ENCODE results near the gene SP9. TPM values are rescaled to one million over a fixed set of nuclear protein-coding genes. Genes with fewer than 3 reads are reported as not detected.

SP9 gene
- total and polyA plus RNA-seq, 9 of the 15 experiments (the other 6 are each of a cell fraction or from before 2014, with no cell fraction given): 0.04 to 0.23 (median 0.11) TPM; not detected in 3

DNA sequence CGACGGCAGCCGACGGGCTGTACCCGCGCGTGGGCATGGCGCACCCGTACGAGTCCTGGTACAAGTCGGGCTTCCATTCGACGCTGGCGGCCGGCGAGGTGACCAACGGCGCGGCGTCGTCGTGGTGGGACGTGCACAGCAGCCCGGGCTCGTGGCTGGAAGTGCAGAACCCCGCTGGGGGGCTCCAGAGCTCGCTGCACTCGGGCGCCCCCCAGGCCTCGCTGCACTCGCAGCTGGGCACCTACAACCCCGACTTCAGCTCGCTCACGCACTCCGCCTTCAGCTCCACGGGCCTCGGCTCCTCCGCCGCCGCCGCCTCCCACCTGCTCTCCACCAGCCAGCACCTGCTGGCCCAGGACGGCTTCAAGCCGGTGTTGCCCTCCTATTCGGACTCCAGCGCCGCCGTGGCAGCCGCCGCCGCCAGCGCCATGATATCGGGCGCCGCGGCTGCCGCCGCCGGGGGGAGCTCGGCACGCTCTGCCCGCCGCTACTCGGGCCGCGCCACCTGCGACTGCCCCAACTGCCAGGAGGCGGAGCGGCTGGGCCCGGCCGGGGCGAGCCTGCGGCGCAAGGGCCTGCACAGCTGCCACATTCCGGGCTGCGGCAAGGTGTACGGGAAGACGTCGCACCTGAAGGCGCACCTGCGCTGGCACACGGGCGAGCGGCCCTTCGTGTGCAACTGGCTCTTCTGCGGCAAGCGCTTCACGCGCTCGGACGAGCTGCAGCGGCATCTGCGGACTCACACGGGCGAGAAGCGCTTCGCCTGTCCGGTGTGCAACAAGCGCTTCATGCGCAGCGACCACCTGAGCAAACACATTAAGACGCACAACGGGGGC lies 2.0 kb downstream of the SP9 start (continued):
- no peak for TF ChIP-seq ZZZ3 (IDR thresholded peaks at IDR 0.05)
- TF ChIP-seq, protein P1, sequence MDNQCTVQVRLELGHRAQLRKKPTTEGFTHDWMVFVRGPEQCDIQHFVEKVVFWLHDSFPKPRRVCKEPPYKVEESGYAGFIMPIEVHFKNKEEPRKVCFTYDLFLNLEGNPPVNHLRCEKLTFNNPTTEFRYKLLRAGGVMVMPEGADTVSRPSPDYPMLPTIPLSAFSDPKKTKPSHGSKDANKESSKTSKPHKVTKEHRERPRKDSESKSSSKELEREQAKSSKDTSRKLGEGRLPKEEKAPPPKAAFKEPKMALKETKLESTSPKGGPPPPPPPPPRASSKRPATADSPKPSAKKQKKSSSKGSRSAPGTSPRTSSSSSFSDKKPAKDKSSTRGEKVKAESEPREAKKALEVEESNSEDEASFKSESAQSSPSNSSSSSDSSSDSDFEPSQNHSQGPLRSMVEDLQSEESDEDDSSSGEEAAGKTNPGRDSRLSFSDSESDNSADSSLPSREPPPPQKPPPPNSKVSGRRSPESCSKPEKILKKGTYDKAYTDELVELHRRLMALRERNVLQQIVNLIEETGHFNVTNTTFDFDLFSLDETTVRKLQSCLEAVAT (IDR thresholded peaks at IDR 0.05): no peak
- TF ChIP-seq HDAC3 (IDR thresholded peaks at IDR 0.05; ENCODE audit: borderline replicate concordance, partially characterized antibody): no peak
- TF ChIP-seq, protein P2, sequence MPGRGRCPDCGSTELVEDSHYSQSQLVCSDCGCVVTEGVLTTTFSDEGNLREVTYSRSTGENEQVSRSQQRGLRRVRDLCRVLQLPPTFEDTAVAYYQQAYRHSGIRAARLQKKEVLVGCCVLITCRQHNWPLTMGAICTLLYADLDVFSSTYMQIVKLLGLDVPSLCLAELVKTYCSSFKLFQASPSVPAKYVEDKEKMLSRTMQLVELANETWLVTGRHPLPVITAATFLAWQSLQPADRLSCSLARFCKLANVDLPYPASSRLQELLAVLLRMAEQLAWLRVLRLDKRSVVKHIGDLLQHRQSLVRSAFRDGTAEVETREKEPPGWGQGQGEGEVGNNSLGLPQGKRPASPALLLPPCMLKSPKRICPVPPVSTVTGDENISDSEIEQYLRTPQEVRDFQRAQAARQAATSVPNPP (IDR thresholded peaks at IDR 0.05; ENCODE audit: borderline replicate concordance, insufficient read depth, insufficient read length): no peak
- no peak for TF ChIP-seq ZNF384 (IDR thresholded peaks at IDR 0.05; ENCODE audit: low read depth, low read length)
- TF ChIP-seq RFX1 (IDR thresholded peaks at IDR 0.05): no peak
- TF ChIP-seq, protein P3, sequence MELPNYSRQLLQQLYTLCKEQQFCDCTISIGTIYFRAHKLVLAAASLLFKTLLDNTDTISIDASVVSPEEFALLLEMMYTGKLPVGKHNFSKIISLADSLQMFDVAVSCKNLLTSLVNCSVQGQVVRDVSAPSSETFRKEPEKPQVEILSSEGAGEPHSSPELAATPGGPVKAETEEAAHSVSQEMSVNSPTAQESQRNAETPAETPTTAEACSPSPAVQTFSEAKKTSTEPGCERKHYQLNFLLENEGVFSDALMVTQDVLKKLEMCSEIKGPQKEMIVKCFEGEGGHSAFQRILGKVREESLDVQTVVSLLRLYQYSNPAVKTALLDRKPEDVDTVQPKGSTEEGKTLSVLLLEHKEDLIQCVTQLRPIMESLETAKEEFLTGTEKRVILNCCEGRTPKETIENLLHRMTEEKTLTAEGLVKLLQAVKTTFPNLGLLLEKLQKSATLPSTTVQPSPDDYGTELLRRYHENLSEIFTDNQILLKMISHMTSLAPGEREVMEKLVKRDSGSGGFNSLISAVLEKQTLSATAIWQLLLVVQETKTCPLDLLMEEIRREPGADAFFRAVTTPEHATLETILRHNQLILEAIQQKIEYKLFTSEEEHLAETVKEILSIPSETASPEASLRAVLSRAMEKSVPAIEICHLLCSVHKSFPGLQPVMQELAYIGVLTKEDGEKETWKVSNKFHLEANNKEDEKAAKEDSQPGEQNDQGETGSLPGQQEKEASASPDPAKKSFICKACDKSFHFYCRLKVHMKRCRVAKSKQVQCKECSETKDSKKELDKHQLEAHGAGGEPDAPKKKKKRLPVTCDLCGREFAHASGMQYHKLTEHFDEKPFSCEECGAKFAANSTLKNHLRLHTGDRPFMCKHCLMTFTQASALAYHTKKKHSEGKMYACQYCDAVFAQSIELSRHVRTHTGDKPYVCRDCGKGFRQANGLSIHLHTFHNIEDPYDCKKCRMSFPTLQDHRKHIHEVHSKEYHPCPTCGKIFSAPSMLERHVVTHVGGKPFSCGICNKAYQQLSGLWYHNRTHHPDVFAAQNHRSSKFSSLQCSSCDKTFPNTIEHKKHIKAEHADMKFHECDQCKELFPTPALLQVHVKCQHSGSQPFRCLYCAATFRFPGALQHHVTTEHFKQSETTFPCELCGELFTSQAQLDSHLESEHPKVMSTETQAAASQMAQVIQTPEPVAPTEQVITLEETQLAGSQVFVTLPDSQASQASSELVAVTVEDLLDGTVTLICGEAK (IDR thresholded peaks at IDR 0.05): no peak
- TF ChIP-seq, protein P3 (CRISPR knock-in tag; IDR thresholded peaks at IDR 0.05): no peak; the same call in 1 of the 2 replicates
- no peak for TF ChIP-seq HOXB6 (CRISPR knock-in tag; IDR thresholded peaks at IDR 0.05; ENCODE audit: borderline replicate concordance)
- no peak for TF ChIP-seq KHSRP (IDR thresholded peaks at IDR 0.05)
- TF ChIP-seq ZNF695 (CRISPR knock-in tag; IDR thresholded peaks at IDR 0.05): no peak
- TF ChIP-seq, protein P4, sequence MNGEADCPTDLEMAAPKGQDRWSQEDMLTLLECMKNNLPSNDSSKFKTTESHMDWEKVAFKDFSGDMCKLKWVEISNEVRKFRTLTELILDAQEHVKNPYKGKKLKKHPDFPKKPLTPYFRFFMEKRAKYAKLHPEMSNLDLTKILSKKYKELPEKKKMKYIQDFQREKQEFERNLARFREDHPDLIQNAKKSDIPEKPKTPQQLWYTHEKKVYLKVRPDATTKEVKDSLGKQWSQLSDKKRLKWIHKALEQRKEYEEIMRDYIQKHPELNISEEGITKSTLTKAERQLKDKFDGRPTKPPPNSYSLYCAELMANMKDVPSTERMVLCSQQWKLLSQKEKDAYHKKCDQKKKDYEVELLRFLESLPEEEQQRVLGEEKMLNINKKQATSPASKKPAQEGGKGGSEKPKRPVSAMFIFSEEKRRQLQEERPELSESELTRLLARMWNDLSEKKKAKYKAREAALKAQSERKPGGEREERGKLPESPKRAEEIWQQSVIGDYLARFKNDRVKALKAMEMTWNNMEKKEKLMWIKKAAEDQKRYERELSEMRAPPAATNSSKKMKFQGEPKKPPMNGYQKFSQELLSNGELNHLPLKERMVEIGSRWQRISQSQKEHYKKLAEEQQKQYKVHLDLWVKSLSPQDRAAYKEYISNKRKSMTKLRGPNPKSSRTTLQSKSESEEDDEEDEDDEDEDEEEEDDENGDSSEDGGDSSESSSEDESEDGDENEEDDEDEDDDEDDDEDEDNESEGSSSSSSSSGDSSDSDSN (IDR thresholded peaks at IDR 0.05; ENCODE audit: borderline replicate concordance in 1 of 2, low read depth in 2 of 2, low read length in 2 of 2): peak in 1 of 2 experiments; percentile 64; a peak in 2 of 4 replicates
